Nephron progenitor cell (in vitro differentiated cells): ENCODE results near the gene EVI2B.

ENCODE experiments used
- DNase-seq: peaks from one replicate; pipeline ENCODE4 v3.0.0; 2021
- H3K27ac Mint-ChIP-seq: 2 replicates; pipeline ENCODE4 v1.8.0; 2021; ENCODE audit warnings: mild to moderate bottlenecking, moderate library complexity, mixed read lengths
- H3K27me3 Mint-ChIP-seq: 2 replicates; pipeline ENCODE4 v1.8.0; 2021; ENCODE audit warnings: mild to moderate bottlenecking, low read depth, mixed read lengths; ENCODE audit not compliant: poor library complexity
- H3K36me3 Mint-ChIP-seq: 2 replicates; pipeline ENCODE4 v1.8.0; 2021; ENCODE audit warnings: low read depth, mixed read lengths
- H3K4me1 Mint-ChIP-seq: 2 replicates; pipeline ENCODE4 v1.8.0; 2021; ENCODE audit warnings: mixed read lengths
- H3K4me3 Mint-ChIP-seq: 2 replicates; pipeline ENCODE4 v1.8.0; 2021; ENCODE audit warnings: mild to moderate bottlenecking, moderate library complexity, mixed read lengths
- H3K9me3 Mint-ChIP-seq: 2 replicates; pipeline ENCODE4 v1.8.0; 2021; ENCODE audit warnings: mild to moderate bottlenecking, moderate library complexity, mixed read lengths
- TF ChIP-seq, protein P1 (sequence below): fragments of 200-600 bp; sonication (generic); IDR thresholded peaks from 2 replicates; pipeline ENCODE4 v1.5.0; 2021; ENCODE audit warnings: antibody characterized with exemption

The EVI2B gene

DNA sequence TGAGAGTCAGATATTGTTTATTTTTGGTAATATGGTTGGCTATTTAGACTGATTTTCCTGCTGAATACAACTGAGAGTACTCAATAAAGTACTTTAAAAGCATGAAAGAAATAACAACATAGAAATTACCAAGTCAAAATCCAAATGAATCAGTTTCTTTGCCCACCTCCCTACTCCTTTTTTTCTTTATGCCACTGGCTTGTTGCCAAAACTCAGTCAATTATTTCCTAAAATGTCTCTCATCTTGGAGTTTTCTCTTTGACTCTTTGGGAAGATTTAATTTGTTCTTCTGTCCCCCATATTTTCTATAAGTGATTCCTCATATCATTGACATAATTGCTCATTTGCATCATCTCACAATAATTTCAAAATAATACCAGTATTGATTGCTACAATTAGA, 14.2 kb downstream of the EVI2B start:
- Mint-ChIP-seq H3K36me3 (peaks cover 22% of the 10 kb centered on the region), H3K4me3 (no peak overlapping the region), H3K9me3 (peaks cover 11% of the 10 kb centered on the region), H3K27me3 (no peaks in the 10 kb centered on the region), H3K4me1 (peaks cover 14% of the 10 kb centered on the region), H3K27ac (no peak overlapping the region)
- TF ChIP-seq, protein P1, sequence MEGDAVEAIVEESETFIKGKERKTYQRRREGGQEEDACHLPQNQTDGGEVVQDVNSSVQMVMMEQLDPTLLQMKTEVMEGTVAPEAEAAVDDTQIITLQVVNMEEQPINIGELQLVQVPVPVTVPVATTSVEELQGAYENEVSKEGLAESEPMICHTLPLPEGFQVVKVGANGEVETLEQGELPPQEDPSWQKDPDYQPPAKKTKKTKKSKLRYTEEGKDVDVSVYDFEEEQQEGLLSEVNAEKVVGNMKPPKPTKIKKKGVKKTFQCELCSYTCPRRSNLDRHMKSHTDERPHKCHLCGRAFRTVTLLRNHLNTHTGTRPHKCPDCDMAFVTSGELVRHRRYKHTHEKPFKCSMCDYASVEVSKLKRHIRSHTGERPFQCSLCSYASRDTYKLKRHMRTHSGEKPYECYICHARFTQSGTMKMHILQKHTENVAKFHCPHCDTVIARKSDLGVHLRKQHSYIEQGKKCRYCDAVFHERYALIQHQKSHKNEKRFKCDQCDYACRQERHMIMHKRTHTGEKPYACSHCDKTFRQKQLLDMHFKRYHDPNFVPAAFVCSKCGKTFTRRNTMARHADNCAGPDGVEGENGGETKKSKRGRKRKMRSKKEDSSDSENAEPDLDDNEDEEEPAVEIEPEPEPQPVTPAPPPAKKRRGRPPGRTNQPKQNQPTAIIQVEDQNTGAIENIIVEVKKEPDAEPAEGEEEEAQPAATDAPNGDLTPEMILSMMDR, result no peak
- no peak for DNase-seq

DNA sequence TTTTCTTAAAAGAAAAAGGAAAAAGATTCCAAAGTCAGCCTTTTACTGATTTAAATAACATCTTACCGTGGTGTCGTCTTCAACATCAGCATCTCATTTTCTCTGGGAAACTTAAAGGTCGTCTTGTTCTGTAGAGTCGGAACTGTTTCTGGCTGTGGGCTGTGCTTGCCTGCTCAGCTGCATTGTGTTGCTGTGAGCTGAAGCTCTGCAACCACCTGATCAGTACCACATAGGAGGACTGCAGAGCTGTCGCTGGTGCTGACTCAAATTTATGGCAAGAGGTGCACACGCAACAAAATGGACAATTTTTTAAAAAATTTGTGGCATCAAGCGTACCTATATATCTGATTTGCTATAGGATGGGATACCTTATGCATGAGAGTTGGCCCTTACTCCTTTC, 16.8 kb downstream of the EVI2B start, which contains the start of gene OMG:
Gene OMG (minus strand): TSS at position 150 of the 400 bp plus-strand sequence. CDS start 908 bp downstream, outside the sequence.
- no peaks in the 10 kb centered on the region for H3K9me3 Mint-ChIP-seq
- no peak within 1 kb of the TSS for H3K4me3 Mint-ChIP-seq
- no peak for DNase-seq
- H3K27ac Mint-ChIP-seq, result no peak within 1 kb of the TSS
- H3K36me3 Mint-ChIP-seq, result peaks cover 7% of the 10 kb centered on the region
- TF ChIP-seq, protein P1, result no peak
- H3K27me3 Mint-ChIP-seq, result no peaks in the 10 kb centered on the region
- peaks cover 14% of the 10 kb centered on the region for H3K4me1 Mint-ChIP-seq

DNA sequence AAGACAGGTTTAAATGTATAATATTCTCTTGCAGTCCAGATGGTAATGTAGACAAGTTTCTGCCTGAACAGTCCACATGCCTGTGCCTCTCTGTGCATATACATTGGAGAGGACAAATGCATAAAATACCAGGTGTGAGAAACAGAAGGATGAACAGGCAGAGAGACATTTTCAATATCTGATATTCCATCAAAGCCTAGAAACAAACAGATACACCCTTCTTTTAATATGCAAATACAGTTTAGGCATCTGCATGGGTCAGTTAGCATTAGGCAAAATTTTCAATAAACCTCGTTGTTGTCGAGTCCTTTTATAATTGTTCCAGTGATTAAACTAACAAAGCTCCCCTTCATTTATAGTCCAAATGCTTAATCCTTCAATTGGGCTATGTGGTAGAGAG, 17.7 kb downstream of the EVI2B start:
- Mint-ChIP-seq H3K4me3 (no peak overlapping the region), H3K36me3 (peaks cover 17% of the 10 kb centered on the region), H3K9me3 (no peaks in the 10 kb centered on the region), H3K27ac (no peak overlapping the region), H3K27me3 (no peaks in the 10 kb centered on the region), H3K4me1 (peaks cover 5% of the 10 kb centered on the region)
- TF ChIP-seq, protein P1, result no peak
- DNase-seq, result no peak

DNA sequence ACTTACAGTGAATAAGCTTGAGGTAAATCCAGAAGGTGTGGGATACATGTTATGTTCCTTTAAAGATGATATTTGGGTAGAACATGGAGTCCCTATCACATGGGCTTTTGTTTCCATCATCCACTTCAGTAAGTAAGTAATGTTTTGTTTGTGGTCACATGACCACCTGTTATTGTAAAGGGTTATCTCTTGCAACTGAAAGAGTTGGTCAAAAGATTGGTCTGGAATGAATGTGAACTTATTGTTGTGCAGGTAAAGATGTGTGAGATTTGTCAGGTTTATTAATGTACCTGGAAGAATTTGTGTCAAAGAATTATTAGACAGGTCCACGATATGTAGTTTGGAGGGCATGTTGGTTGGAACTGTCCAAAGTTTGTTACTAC, 18.4 kb downstream of the EVI2B start:
- no peak for DNase-seq
- TF ChIP-seq, protein P1, result no peak
- H3K27ac Mint-ChIP-seq, result no peak overlapping the region
- peaks cover 23% of the 10 kb centered on the region for H3K36me3 Mint-ChIP-seq
- no peak overlapping the region for H3K4me3 Mint-ChIP-seq
- H3K4me1 Mint-ChIP-seq, result no peaks in the 10 kb centered on the region
- no peaks in the 10 kb centered on the region for H3K9me3 Mint-ChIP-seq
- no peaks in the 10 kb centered on the region for H3K27me3 Mint-ChIP-seq

DNA sequence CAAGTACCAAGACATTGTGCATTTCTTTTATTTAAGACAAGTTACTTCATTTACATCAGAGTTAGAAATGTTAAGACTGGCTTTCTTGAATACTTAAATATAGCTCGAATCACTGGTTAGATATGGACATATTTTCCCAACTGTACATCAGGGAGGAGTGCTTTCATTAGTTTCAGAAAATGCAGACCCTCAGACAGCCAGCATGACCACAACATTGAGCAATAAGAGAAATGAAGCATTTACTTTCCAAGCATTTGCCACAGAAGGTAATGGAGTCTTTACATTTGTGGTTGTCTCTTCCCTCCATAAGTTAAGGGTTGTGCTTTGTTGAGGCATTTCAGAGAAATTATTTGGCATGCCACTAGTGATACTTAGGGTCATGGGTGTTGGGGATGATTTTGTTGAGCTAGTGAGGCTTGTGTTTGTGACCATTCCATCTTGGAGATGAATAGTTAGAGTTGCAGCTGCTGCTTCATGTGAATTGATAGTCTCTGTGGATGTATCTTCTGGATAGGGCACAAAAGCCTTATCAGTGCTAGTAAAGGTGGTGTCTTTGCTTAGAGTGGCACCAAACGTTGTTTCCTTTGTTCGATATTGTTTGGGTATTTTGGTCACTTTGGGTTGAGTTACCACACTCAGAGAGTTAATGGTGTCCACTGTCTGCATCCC, 18.9 kb downstream of the EVI2B start:
- no peak for DNase-seq
- Mint-ChIP-seq H3K9me3 (no peaks in the 10 kb centered on the region), H3K4me1 (peaks cover 5% of the 10 kb centered on the region), H3K36me3 (peaks cover 28% of the 10 kb centered on the region), H3K27me3 (no peaks in the 10 kb centered on the region), H3K4me3 (no peak overlapping the region), H3K27ac (no peak overlapping the region)
- TF ChIP-seq, protein P1, result no peak

DNA sequence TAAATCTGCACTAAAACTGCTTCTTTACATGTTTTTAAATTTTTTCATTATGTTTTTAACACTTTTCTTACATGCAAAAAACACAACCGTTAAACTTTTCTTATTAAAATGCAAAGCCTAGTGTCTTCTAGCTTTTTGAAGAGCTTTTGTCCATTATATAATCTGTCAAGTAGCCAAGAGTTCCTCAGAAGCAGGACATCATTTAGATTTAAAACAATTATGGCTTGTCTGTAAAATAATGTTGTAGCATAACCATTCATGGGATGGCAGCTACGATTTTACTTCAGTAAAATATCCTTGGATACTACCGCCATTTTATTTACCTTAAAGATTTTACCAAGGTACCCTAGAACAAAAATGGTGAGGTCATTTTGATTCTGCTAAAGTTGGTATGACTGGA, 19.6 kb downstream of the EVI2B start:
- Mint-ChIP-seq H3K4me3 (no peak overlapping the region), H3K9me3 (no peaks in the 10 kb centered on the region), H3K36me3 (peaks cover 28% of the 10 kb centered on the region), H3K4me1 (peaks cover 5% of the 10 kb centered on the region), H3K27me3 (no peaks in the 10 kb centered on the region), H3K27ac (no peak overlapping the region)
- DNase-seq, result no peak
- TF ChIP-seq, protein P1, result no peak
